OCI-LY7 (cell line): Measurements from ENCODE around the gene GPR52. TPM values are rescaled to one million over a fixed set of nuclear protein-coding genes. Genes with fewer than 3 reads are reported as not detected.
A peak's percentile ranks its signal among the peaks of the same experiment; 100 is the strongest.

Source experiments
- BruUV-seq: library from RNA; stranded (reverse); fragments of 400-500 nt; replicated peaks from 2 replicates; lab custom pipeline; 2021; lab: Mats Ljungman, UMichigan
- CTCF ChIA-PET: fragments of 300-600 bp; sonication (Branson Sonifier 250); formaldehyde crosslinking; loops from one replicate; lab custom pipeline; 2022; ENCODE audit warnings: antibody characterized with exemption; ENCODE audit not compliant: unreplicated experiment; lab: Charles Lee
- POLR2A ChIA-PET: fragments of 300-600 bp; sonication (Branson Sonifier 250); formaldehyde crosslinking; loops from one replicate; lab custom pipeline; 2022; ENCODE audit warnings: antibody characterized with exemption; lab: Charles Lee
- DNase-seq: peaks from one replicate; pipeline ENCODE4 v3.0.0-alpha.2; 2015; ENCODE audit warnings: low spot score
- H2AFZ ChIP-seq: fragments of 200-600 bp; sonication (generic), shearing (Covaris generic); 2 replicates; pipeline ENCODE4 v1.6.1; 2014; ENCODE audit warnings: mild to moderate bottlenecking, antibody characterized with exemption, low read length, moderate library complexity
- H3K27ac ChIP-seq: fragments of 200-600 bp; sonication (generic); 2 replicates; pipeline ENCODE4 v1.5.1; 2014; ENCODE audit warnings: mixed run types, low read depth, mild to moderate bottlenecking, moderate library complexity, low read length, inconsistent platforms; ENCODE audit not compliant: poor library complexity, severe bottlenecking
- H3K36me3 ChIP-seq: fragments of 200-600 bp; sonication (generic); 2 replicates; pipeline ENCODE4 v1.6.1; 2014; ENCODE audit warnings: mild to moderate bottlenecking, antibody characterized with exemption, low read length, moderate library complexity, mixed read lengths; ENCODE audit not compliant: insufficient read depth
- H3K4me1 ChIP-seq: fragments of 200-600 bp; sonication (generic); 2 replicates; pipeline ENCODE4 v1.5.1; 2014; ENCODE audit warnings: mild to moderate bottlenecking, low read length; ENCODE audit not compliant: insufficient read depth, poor library complexity, severe bottlenecking
- H3K4me2 ChIP-seq: fragments of 200-600 bp; sonication (generic); 2 replicates; pipeline ENCODE4 v1.6.1; 2014; ENCODE audit warnings: mild to moderate bottlenecking, low read length
- H3K4me3 ChIP-seq: fragments of 200-600 bp; sonication (generic); 2 replicates; pipeline ENCODE4 v1.5.1; 2014; ENCODE audit warnings: mild to moderate bottlenecking, low read depth, low read length; ENCODE audit not compliant: poor library complexity, severe bottlenecking
- H3K79me2 ChIP-seq: fragments of 200-600 bp; sonication (generic); 2 replicates; pipeline ENCODE4 v1.6.1; 2016; ENCODE audit warnings: low read depth, mild to moderate bottlenecking, low read length, moderate library complexity, mixed read lengths; ENCODE audit not compliant: insufficient read depth
- H3K9me2 ChIP-seq: fragments of 200-600 bp; sonication (generic); 2 replicates; pipeline ENCODE4 v1.6.1; 2016; ENCODE audit warnings: mild to moderate bottlenecking, low read length, mixed read lengths; ENCODE audit not compliant: insufficient read depth
- H3K9me3 ChIP-seq: fragments of 200-600 bp; sonication (generic); 2 replicates; pipeline ENCODE4 v1.6.1; 2014; ENCODE audit warnings: mild to moderate bottlenecking, mixed run types, low read length, mixed read lengths
- H4K20me1 ChIP-seq: fragments of 200-600 bp; sonication (generic); 2 replicates; pipeline ENCODE4 v1.6.1; 2014; ENCODE audit warnings: mild to moderate bottlenecking, antibody characterized with exemption, low read length, moderate library complexity, mixed read lengths; ENCODE audit not compliant: insufficient read depth
- EZH2phosphoT487 ChIP-seq: fragments of 200-600 bp; sonication (generic); IDR thresholded peaks from 2 replicates; pipeline ENCODE4 v1.6.1; 2018; ENCODE audit warnings: low read depth, borderline replicate concordance, mild to moderate bottlenecking, mixed run types, antibody characterized with exemption, low read length, moderate library complexity, mixed read lengths
- intact Hi-C: fragments of 100-400 bp; cut with micrococcal nuclease; formaldehyde crosslinking; loops from one replicate; pipeline ENCODE4 v1.10.0; 2022; ENCODE audit not compliant: unreplicated experiment
- total RNA-seq, 2 experiments: library from RNA; depleted of rRNA in 1 of 2; stranded (reverse); fragments of >200 nt in 1 of 2; shearing (Covaris generic) in 1 of 2; gene quantifications; 2 replicates each; pipeline ENCODE4 v1.2.3, GENCODE V29; 2014 to 2022
- TF ChIP-seq, protein P1 (sequence below): fragments of 200-600 bp; sonication (generic); conservative IDR thresholded peaks from 2 replicates; pipeline ENCODE4 v1.5.1; 2014; ENCODE audit warnings: mild to moderate bottlenecking, antibody characterized with exemption, low read length, moderate library complexity, mixed read lengths

The GPR52 gene
- total RNA-seq, 2 experiments from 2014 or later, result 5.4 to 9.7 TPM

DNA sequence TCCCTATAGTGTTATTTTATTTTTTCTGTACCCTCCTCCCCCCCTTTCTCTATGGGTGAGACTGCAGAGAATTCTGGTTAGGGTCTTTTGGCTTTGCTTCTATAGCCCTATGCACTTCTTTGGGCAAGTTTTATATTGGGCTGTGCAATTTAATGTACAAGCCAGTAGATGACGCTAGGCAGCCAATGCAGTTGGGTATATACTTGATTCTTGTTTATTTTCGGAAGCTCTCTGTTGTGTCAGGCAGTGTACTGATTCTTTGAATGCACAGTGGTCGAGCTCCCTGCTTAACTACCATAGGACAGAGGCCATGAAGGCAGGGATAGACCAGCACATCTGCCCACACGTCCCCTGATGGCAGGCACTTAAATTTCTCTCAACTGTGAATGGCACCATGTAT, 34.1 kb upstream of the GPR52 start:
- H3K4me2 ChIP-seq, result no peak overlapping the region
- H3K9me3 ChIP-seq, result no peaks in the 10 kb centered on the region
- BruUV-seq, result no TSS peak
- H3K4me3 ChIP-seq, result no peak overlapping the region
- H4K20me1 ChIP-seq, result no peaks in the 10 kb centered on the region
- H3K4me1 ChIP-seq, result peaks cover 4% of the 10 kb centered on the region
- intact Hi-C loops, result no loop called here
- no peak overlapping the region for H2AFZ ChIP-seq
- CTCF ChIA-PET, result no interaction called here
- POLR2A ChIA-PET, result interaction anchor here (0.8 to 1.0 kb wide), 5 partner anchors 9 to 69 kb away, joined by 3 to 6 read pairs (median 3); partner anchors contain the start of gene GPR52
- TF ChIP-seq EZH2phosphoT487, result no peak
- TF ChIP-seq, protein P1, sequence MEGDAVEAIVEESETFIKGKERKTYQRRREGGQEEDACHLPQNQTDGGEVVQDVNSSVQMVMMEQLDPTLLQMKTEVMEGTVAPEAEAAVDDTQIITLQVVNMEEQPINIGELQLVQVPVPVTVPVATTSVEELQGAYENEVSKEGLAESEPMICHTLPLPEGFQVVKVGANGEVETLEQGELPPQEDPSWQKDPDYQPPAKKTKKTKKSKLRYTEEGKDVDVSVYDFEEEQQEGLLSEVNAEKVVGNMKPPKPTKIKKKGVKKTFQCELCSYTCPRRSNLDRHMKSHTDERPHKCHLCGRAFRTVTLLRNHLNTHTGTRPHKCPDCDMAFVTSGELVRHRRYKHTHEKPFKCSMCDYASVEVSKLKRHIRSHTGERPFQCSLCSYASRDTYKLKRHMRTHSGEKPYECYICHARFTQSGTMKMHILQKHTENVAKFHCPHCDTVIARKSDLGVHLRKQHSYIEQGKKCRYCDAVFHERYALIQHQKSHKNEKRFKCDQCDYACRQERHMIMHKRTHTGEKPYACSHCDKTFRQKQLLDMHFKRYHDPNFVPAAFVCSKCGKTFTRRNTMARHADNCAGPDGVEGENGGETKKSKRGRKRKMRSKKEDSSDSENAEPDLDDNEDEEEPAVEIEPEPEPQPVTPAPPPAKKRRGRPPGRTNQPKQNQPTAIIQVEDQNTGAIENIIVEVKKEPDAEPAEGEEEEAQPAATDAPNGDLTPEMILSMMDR, result peak; percentile 55; the same call in 1 of the 2 replicates
- H3K9me2 ChIP-seq, result no peaks in the 10 kb centered on the region
- no peak for DNase-seq
- H3K36me3 ChIP-seq, result no peaks in the 10 kb centered on the region; the same call in 1 of the 2 replicates
- H3K27ac ChIP-seq, result no peak overlapping the region
- no peaks in the 10 kb centered on the region for H3K79me2 ChIP-seq

GRCh38 chr1:174414203-174414602, 33.6 kb upstream of the GPR52 start:
- TF ChIP-seq, protein P1, result no peak
- TF ChIP-seq EZH2phosphoT487, result no peak
- H3K36me3 ChIP-seq, result no peaks in the 10 kb centered on the region; the same call in 1 of the 2 replicates
- H2AFZ ChIP-seq, result no peak overlapping the region
- H3K4me2 ChIP-seq, result no peak overlapping the region
- DNase-seq, result no peak
- no peaks in the 10 kb centered on the region for H3K9me3 ChIP-seq
- intact Hi-C loops, result no loop called here
- H3K79me2 ChIP-seq, result no peaks in the 10 kb centered on the region
- H4K20me1 ChIP-seq, result no peaks in the 10 kb centered on the region
- POLR2A ChIA-PET, result interaction anchor here (0.8 to 1.0 kb wide), 3 partner anchors 9 to 107 kb away, joined by 3 to 6 read pairs (median 3); no protein-coding TSS in a partner anchor
- BruUV-seq, result no TSS peak
- no peaks in the 10 kb centered on the region for H3K9me2 ChIP-seq
- H3K4me3 ChIP-seq, result no peak overlapping the region
- no peak overlapping the region for H3K27ac ChIP-seq
- CTCF ChIA-PET, result no interaction called here
- H3K4me1 ChIP-seq, result peaks cover 8% of the 10 kb centered on the region

DNA sequence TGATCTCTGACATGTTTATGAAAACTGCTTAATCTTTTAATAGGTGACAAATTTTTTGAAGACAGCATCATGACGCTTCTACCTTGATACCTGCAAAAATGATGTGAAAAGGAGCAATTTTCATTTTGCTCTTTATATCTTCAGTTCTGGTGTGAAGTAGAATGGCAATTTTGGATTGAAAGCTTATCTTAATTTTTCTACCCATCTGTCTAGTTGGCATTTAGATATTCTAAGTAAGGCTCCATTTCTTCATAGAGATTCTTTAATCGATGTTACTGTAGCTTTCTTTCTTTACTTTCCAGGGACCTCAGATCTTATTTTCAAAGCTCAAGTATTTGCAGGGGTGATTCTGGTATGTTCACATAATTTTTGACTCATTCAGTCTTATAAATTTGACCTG, 32.3 kb upstream of the GPR52 start:
- H3K9me2 ChIP-seq, result no peaks in the 10 kb centered on the region
- no peak overlapping the region for H3K27ac ChIP-seq
- no peaks in the 10 kb centered on the region for H4K20me1 ChIP-seq
- H2AFZ ChIP-seq, result no peak overlapping the region
- TF ChIP-seq, protein P1, result no peak
- TF ChIP-seq EZH2phosphoT487, result no peak
- peaks cover 10% of the 10 kb centered on the region for H3K4me1 ChIP-seq
- H3K4me2 ChIP-seq, result no peak overlapping the region
- POLR2A ChIA-PET, result interaction anchor here (0.6 to 2.0 kb wide), 7 partner anchors 8 to 332 kb away, joined by 3 to 5 read pairs (median 3); no protein-coding TSS in a partner anchor
- intact Hi-C loops, result no loop called here
- no TSS peak for BruUV-seq
- H3K79me2 ChIP-seq, result no peaks in the 10 kb centered on the region
- no peak for DNase-seq
- CTCF ChIA-PET, result no interaction called here
- H3K36me3 ChIP-seq, result no peaks in the 10 kb centered on the region; the same call in 1 of the 2 replicates
- H3K9me3 ChIP-seq, result no peaks in the 10 kb centered on the region
- no peak overlapping the region for H3K4me3 ChIP-seq
